NAMALWA (cell line): ENCODE measurements around the gene PRPH.
"Not testable (repeated sequence)": the region's sequence is repeated elsewhere in the genome, so short reads cannot be mapped to it uniquely, and the experiment has no call there.

Experiments used
- DNase-seq: peaks from one replicate; pipeline ENCODE4 v3.0.0-alpha.2; 2015; ENCODE audit warnings: low spot score

The PRPH gene

GRCh38 chr12:49276304-49277290, 18.4 kb upstream of the PRPH start:
- no peak for DNase-seq

GRCh38 chr12:49277466-49277865, 17.5 kb upstream of the PRPH start:
- DNase-seq: no peak

GRCh38 chr12:49279706-49280159, 15.2 kb upstream of the PRPH start:
- DNase-seq: no peak

DNA sequence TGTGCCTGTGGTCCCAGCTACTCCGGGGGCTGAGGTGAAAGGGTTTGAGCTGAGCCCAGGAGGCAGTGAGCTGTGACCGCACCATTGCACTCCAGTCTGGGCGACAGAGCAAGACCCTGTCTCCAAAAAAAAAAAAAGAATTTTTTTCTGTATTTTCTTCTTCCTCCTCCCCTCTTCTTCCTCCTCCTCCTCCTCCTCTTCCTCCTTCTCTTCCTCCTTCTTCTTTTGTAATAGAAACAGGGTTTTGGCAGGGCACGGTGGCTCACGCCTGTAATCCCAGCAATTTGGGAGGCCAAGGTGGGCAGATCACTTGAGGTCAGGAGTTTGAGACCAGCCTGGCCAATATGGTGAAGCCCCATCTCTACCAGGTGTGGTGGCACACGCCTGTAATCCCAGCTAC, 14.4 kb upstream of the PRPH start:
- not testable (repeated sequence) for DNase-seq

DNA sequence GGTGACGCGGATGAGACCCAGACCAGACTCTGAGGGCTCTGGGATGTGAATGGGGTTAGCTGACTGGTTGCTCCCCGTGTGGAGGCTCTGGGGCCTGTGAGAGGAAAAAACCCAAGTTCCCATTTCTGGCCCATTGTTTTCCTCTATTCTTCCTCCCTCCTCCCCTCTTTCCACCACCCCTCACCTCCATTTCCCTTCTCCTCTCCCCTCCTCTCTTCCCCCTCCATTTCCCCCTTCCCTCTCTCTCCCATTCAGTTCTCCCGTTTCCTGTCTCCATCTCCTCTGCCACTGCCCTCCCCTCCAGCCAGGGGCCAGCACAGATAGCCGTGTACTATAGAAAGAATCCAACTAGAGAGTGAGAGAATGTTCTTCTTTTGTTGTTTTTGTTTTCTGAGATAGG, 12.6 kb upstream of the PRPH start:
- no peak for DNase-seq

DNA sequence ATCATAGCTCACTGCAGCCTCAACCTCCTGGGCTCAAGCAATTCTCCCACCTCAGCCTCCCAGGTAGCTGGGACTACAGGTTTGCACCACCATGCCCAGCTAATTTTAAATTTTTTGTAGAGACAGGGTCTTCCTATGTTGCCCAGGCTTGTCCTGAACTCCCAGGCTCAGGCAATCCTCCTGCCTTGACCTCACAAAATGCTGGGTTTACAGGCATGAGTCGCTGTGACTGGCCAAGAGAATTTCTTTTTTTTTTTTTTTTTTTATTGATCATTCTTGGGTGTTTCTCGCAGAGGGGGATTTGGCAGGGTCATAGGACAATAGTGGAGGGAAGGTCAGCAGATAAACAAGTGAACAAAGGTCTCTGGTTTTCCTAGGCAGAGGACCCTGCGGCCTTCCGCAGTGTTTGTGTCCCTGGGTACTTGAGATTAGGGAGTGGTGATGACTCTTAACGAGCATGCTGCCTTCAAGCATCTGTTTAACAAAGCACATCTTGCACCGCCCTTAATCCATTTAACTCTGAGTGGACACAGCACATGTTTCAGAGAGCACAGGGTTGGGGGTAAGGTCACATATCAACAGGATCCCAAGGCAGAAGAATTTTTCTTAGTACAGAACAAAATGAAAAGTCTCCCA, 12.1 kb upstream of the PRPH start:
- not testable (repeated sequence) for DNase-seq

- no peak for DNase-seq
Observed at GRCh38 chr12:49283541-49284429, 11.2 kb upstream of the PRPH start.

DNA sequence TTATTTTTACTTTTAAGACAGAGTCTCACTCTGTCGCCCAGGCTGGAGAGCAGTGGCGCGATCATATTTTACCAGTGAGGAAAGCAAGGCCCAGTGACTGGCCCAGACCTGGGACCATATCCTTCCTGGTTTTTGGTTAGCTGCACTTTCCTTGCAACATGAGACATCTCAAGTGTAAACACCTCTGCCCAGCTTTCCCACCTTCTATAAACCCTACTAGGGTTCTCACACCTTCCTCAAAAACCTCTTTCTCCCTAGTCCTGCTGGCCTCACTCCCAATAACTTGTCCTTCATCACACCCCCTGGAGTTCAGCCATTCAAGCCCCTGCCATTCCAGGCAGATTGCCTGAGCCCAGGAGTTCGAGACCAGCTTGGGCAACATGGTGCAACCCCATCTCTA, 10.3 kb upstream of the PRPH start:
- DNase-seq: no peak

DNA sequence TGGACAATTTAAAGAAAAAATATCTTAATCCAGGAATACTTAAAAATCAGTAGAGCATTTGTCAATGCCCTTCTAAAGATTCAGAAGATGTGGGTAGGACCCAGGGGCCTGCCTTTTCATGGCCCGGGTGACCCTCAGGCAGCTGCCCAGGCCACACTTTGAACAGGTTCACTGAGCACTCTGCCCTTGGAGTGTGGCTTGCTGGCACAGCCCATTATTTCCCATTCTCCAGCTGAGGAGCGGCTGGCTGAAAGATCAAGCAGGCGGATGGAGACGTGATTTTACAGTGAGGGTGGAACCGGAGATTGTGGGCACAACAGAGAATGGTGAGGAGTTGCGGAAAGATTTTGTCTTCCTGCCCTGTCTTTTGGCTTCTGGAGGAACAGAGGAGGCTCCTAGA, 7.1 kb upstream of the PRPH start:
- DNase-seq: no peak

- DNase-seq: peak; percentile 81
Observed at GRCh38 chr12:49288412-49288853, 6.5 kb upstream of the PRPH start.

GRCh38 chr12:49288922-49289555, 5.9 kb upstream of the PRPH start:
- DNase-seq: no peak

- DNase-seq: no peak
Observed at GRCh38 chr12:49292729-49293055, 2.3 kb upstream of the PRPH start.

DNA sequence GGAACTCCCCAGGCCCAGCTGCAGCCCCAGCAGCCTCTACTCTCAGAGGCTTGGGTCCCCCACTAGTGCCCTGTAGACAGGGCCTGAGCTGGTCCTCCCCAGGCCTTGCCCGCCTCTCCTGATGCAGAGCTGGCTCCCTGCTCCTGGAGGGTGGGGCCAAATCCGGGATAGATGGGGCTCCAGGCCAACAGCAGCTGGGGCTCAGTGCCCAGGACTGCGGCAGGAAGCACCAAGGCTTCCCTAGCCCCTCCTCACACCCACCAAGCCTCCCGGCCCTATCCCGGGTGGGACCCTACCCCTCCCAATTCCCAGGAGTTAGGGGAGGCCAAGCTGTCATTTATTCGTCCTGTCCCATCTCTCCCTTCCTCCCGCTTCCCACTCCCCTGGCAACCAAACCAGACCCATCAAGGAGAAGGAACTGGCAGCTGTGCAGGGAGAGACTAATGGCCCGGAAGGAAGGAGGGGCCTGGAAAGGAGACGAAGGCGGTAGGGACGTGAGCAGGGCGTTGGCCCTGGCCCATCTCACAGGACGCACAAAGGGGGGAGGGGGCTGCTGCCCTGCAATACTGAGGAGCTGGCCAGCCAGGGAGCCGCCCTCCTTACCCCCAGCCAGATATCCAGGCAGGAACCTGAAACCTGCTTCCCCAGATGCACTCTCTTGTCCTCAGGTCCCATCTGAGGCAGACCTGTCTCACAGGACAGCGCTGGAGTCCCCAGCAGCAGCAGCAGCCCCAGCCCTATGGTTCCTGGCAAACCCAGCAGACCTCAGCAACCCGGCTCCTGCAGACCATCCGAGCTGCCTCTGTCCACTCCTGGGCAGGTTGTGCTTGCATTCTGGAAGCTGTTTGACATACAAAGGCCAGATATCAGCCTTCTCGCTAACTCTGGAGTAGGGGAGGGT, 1.6 kb upstream of the PRPH start:
- DNase-seq: no peak

DNA sequence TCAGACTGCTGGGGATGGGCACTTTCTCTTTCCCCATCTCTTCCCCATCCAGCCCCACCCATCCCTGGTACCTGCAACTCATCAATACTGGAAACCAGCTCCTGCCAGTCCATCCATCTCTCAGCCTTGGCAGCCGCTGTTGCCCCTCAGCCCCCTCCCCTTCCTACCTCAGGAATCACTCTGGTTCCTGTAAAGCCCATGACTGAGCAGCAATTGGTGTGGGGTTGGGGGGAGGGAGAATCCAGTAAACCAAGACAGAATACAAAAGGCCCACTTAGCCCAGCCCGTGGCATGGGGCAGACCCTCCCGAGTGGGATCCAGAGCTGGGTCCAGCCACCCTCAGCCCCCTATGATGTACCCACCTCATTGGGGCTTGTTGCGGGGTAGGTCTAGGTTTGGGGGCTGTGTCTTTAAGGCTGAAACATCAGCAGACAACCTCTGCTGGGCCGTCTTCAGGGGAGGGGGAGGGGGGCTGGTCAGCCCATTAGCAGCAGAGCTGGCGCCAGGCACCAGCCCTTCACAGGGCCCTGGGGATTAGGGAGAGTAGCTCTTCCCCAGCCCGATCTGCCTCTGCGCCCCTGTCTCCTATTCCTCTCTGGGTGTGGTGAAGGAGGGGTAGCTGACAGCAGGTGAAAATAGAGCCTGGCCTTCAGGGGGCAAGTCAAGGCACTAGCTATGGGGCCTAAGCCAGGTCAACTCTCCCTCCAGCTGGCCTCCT, 702 bp upstream of the PRPH start:
- no peak for DNase-seq

DNA sequence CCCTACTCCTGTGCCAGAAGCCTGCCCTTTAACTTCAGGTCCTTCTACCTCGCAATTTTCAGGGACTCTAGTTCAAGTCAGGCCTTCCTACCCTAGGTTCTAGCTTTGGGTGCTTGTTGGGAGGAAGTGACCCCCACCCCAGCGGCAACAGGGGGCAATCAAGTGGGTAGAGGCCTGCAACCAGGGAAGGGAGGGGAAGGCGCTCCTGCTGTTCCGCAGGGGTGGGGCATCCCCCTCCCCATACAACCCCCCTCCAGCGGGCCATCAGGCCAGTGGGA, 204 bp upstream of the PRPH start:
- DNase-seq: no peak

GRCh38 chr12:49296034-49296835, 1.3 kb downstream of the PRPH start:
- peak; percentile 78 for DNase-seq

DNA sequence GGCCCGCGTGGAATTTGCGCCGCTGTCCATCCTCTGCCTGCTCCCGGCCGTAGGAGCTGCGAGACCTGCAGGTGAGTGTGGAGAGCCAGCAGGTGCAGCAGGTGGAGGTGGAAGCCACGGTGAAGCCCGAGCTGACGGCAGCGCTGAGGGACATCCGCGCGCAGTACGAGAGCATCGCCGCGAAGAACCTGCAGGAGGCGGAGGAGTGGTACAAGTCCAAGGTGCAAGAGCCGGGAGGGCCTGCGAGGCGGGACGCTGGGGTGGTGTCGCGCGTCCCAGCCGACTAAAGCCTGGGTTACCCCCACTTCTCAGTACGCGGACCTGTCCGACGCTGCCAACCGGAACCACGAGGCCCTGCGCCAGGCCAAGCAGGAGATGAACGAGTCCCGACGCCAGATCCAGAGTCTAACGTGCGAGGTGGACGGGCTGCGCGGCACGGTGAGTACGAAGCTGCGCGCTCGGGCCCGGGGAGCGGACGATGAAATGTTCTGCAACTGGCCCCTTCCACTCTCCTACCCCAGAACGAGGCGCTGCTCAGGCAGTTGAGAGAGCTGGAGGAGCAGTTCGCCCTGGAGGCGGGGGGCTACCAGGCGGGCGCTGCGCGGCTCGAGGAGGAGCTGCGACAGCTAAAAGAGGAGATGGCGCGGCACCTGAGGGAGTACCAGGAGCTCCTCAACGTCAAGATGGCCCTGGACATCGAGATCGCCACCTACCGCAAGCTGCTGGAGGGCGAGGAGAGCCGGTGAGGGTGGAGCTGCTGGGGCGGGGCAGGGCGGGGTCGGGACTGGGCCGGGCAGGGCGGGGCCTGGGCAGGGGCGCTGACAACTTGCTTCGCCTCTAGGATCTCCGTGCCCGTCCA, 2.1 kb downstream of the PRPH start:
- DNase-seq: peak; percentile 65

- DNase-seq: no peak
Observed at GRCh38 chr12:49297695-49298060, 2.7 kb downstream of the PRPH start.

GRCh38 chr12:49298160-49298559, 3.2 kb downstream of the PRPH start:
- no peak for DNase-seq
